IPS-18c (cell line): ENCODE results near the gene SPOP.

Experiments used
- H3K4me3 ChIP-seq: 2 replicates; pipeline ENCODE4 v1.7.0; 2013; ENCODE audit warnings: low read depth, mild to moderate bottlenecking, low read length, moderate library complexity; ENCODE audit not compliant: insufficient read depth
- H3K9me3 ChIP-seq: one replicate; pipeline ENCODE4 v1.6.1; 2013; ENCODE audit warnings: mild to moderate bottlenecking, low read length, moderate library complexity; ENCODE audit not compliant: control insufficient read depth, insufficient read depth

Gene SPOP

GRCh38 chr17:49604314-49604869, 73.5 kb downstream of the SPOP start:
- H3K4me3 ChIP-seq, result no peak overlapping the region
- no peaks in the 10 kb centered on the region for H3K9me3 ChIP-seq

GRCh38 chr17:49603720-49604119, 74.2 kb downstream of the SPOP start:
- H3K4me3 ChIP-seq, result no peak overlapping the region
- H3K9me3 ChIP-seq, result no peaks in the 10 kb centered on the region

- Histone ChIP-seq H3K9me3 (no peaks in the 10 kb centered on the region), H3K4me3 (no peak overlapping the region)
These were observed 74.7 kb downstream of the SPOP start for GRCh38 chr17:49603238-49603637.

GRCh38 chr17:49602783-49603182, 75.1 kb downstream of the SPOP start:
- Histone ChIP-seq H3K9me3 (no peaks in the 10 kb centered on the region), H3K4me3 (no peak overlapping the region)

DNA sequence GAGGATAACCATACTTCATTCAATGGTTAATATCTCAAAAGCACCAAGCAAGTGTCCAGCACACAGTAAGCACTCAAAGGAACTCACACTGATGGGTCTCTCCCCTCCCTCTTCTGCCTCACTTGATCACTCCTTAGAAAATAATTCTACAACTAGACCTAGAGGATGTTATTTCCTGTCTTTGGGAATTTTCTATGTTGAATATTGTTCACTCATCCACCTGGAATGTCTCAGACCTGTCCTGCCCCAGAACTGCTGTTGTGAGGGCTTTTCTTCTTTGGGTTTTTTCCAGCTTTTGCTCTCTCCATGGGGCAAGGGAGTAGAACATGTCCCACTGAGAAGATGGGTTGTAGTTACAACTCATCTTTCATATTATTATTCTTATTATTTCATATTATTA, 76.9 kb downstream of the SPOP start:
- H3K4me3 ChIP-seq, result no peak overlapping the region
- no peaks in the 10 kb centered on the region for H3K9me3 ChIP-seq

- H3K4me3 ChIP-seq, result no peak overlapping the region
- no peaks in the 10 kb centered on the region for H3K9me3 ChIP-seq
These were observed 79.0 kb downstream of the SPOP start for GRCh38 chr17:49598918-49599317.

DNA sequence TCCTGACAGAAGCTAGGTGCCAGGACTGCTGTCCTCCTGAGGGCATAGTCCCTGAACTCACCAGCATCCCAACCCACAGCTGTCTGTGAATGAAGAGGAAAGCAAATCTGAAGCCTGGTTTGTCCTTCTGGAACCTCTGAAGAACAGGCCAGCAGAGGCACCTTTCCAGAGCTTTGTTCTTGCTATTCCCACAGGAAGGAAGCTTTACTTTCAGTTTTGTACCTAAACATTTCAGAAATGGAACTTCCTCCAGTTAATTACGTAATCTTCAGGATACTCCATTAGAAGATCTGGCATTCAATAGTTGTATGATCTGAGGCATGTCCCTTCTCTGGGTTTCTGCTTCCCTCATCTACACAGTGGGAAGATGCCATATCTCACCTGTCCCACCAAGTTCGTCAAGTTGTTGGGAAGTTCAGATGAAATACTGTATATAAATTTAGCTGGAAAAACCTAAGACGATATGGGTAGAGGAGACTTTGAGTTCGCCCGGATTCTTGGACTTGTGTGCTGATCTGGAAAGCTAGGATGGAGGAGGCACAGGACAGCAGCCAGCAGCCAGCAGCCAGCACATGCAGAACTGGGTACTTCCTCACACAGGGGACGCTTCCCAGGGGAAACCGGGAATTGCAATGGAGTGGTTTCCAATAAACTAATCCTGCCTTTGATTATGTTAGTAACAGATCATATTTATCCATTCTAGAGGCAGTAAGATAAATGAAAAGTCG, 79.8 kb downstream of the SPOP start:
- H3K9me3 ChIP-seq, result no peaks in the 10 kb centered on the region
- no peak overlapping the region for H3K4me3 ChIP-seq

- Histone ChIP-seq H3K4me3 (no peak overlapping the region), H3K9me3 (no peaks in the 10 kb centered on the region)
These were observed 80.5 kb downstream of the SPOP start for GRCh38 chr17:49597436-49597835.

- Histone ChIP-seq H3K4me3 (no peak overlapping the region), H3K9me3 (no peaks in the 10 kb centered on the region)
These were observed 81.2 kb downstream of the SPOP start for GRCh38 chr17:49596613-49597244.

DNA sequence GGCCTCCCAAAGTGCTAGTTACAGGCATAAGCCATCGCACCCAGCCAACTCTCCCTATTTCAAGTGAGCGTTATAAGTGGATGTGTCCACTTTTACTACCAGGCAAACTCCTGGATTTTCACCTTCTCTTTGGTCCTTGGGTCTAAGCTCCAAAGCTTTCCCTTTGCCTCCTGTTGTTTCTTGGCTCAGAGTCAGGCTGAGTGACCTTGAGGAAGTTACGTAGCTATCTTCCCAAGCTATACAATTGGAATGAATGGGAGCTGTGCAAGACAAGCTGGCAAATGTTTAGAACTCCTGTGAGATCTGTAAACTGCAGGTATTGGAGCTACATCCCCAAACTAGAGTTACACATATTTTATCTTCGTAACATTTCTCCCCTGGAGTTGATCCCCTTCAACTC, 81.9 kb downstream of the SPOP start:
- no peak overlapping the region for H3K4me3 ChIP-seq

GRCh38 chr17:49595328-49595727, 82.6 kb downstream of the SPOP start:
- Histone ChIP-seq H3K4me3 (no peak overlapping the region), H3K9me3 (no peaks in the 10 kb centered on the region)

More for the DNA sequence above, 81.9 kb downstream of the SPOP start:
- H3K9me3 ChIP-seq, result no peaks in the 10 kb centered on the region

DNA sequence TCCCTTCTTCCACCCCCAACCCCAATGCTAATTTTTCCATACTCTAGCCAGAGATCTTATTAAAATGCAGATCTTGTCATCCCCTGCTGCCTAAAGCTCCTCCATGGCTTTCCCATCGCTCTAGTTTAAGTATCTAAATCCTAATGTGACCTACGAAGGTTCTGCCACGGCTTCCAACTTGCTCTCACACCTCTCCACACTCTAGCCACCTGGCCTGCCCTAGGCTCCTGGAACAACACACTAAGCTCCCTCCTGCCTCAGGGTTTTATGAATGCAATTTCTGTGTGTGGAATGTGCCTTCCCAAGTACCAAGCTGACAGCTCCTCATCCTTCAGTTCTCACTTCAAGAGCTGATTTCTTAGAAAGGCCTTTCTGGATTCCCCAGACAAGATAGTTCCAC, 85.6 kb downstream of the SPOP start:
- Histone ChIP-seq H3K9me3 (no peaks in the 10 kb centered on the region), H3K4me3 (no peak overlapping the region)

DNA sequence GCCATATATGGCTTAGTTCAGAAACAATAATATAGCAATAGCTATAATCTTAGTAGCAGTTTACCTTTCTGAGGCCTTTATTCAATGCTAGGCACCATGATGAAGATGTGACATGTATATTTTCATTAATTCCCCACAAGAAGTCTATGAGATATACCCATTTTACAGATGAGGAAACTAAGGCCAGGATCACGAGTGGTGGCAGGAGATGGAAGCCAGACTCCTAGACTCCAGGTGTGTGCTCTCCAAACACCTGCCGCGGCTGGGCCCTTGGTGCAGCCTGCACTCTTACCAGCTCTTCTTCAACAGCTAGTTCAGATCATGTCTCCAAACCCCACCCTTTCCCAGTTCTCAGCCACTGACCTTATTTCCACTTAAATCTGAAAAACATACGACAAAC, 87.0 kb downstream of the SPOP start:
- H3K4me3 ChIP-seq, result no peak overlapping the region
- H3K9me3 ChIP-seq, result no peaks in the 10 kb centered on the region

- no peaks in the 10 kb centered on the region for H3K9me3 ChIP-seq
These were observed 88.3 kb downstream of the SPOP start for GRCh38 chr17:49589577-49589927.

GRCh38 chr17:49588726-49589576, 88.9 kb downstream of the SPOP start:
- no peak overlapping the region for H3K4me3 ChIP-seq

More at GRCh38 chr17:49589577-49589927, 88.3 kb downstream of the SPOP start:
- H3K4me3 ChIP-seq, result no peak overlapping the region

DNA sequence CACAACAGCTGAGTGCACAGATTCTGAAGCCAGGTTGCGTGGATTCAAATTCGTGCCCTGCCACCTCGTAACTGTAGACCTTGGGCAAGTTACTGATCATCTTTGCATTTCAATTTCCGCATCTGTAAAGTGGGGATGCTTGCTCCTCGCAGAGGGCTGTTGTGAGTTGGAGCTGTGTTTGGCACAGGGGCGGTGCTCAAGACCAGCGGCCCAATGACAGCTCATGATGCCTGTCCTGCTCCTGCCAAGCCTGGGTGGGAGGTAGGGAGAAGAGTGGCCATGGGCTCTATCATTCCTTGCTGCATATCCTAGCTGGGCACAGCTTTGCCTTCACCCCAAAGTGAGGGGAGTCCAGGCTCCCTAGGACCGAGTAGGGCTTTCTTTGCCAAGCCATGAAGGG, 89.6 kb downstream of the SPOP start:
- Histone ChIP-seq H3K9me3 (no peaks in the 10 kb centered on the region), H3K4me3 (no peak overlapping the region)

More at GRCh38 chr17:49588726-49589576, 88.9 kb downstream of the SPOP start:
- H3K9me3 ChIP-seq, result no peaks in the 10 kb centered on the region

DNA sequence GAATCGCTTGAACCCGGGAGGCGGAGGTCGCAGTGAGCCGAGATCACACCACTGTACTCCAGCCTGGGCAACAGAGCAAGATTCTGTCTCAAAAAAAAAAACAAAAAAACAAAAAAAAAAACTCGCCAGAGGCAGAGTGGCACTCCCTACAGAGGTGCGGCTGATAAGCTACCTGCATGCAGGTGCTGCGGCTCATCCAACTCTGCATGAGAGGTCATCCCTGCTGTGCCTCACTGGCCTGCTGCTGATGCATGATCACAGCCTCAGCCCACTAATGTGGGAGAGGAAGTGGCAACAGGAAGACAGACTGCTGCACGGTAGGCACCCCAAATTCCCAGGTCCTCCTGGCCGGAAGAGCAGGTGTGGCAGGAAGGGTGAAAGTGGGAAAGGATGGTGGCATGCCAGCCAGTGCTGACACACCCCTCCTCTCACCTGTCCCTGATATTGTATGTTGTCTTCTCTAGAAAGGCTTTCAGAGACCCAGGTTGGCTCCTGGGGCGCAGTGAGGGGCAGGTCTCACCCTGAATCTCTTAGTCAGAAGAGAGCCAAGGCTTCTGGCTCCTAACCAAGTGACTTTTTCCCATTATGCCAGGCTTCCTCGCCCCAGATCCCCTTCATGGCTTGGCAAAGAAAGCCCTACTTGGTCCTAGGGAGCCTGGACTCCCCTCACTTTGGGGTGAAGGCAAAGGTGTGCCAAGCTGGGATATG, 90.4 kb downstream of the SPOP start:
- Histone ChIP-seq H3K9me3 (no peaks in the 10 kb centered on the region), H3K4me3 (no peak overlapping the region)
